ENCODE data around the gene DNAH10. TPM values are rescaled to one million over a fixed set of nuclear protein-coding genes. Genes with fewer than 3 reads are reported as not detected.
A peak's percentile ranks its signal among the peaks of the same experiment; 100 is the strongest.

The DNAH10 gene
- total and polyA plus RNA-seq, 2 of the 13 experiments (the other 11 are each of a cell fraction or from before 2014, with no cell fraction given): 0.01 to 0.02 TPM

- TF ChIP-seq ZNF703 (CRISPR knock-in tag; IDR thresholded peaks at IDR 0.05; ENCODE audit: borderline replicate concordance): 0 out of 2 replicates have a peak, but pooled peaks have one; percentile 27
- peak; percentile 13; the same call in 1 of the 2 replicates for TF ChIP-seq RXRA (CRISPR knock-in tag; IDR thresholded peaks at IDR 0.05)
- 0 out of 2 replicates have a peak, but pooled peaks have one; percentile 13 for TF ChIP-seq DNMT1 (CRISPR knock-in tag; IDR thresholded peaks at IDR 0.05)
- TF ChIP-seq ZFP62 (CRISPR knock-in tag; IDR thresholded peaks at IDR 0.05): no peak
- no peak for TF ChIP-seq KLF11 (CRISPR knock-in tag; IDR thresholded peaks at IDR 0.05)
- no peak for TF ChIP-seq AHDC1 (CRISPR knock-in tag; IDR thresholded peaks at IDR 0.05; ENCODE audit: borderline replicate concordance)
- TF ChIP-seq ZNF577 (CRISPR knock-in tag; IDR thresholded peaks at IDR 0.05; ENCODE audit: borderline replicate concordance, low read depth): no peak
- no peak for TF ChIP-seq DDIT3 (CRISPR knock-in tag; IDR thresholded peaks at IDR 0.05)
- TF ChIP-seq ZNF770 (CRISPR knock-in tag; IDR thresholded peaks at IDR 0.05): no peak
- no peak for TF ChIP-seq ZNF276 (CRISPR knock-in tag; IDR thresholded peaks at IDR 0.05; ENCODE audit: low read depth)
- peak; percentile 51; the same call in 1 of the 2 replicates for TF ChIP-seq ZNF772 (CRISPR knock-in tag; IDR thresholded peaks at IDR 0.05)
- TF ChIP-seq ZNF713 (CRISPR knock-in tag; IDR thresholded peaks at IDR 0.05): no peak
- no peak for TF ChIP-seq STAT6 (CRISPR knock-in tag; IDR thresholded peaks at IDR 0.05; ENCODE audit: borderline replicate concordance)
- no peak for TF ChIP-seq ZNF552 (CRISPR knock-in tag; IDR thresholded peaks at IDR 0.05; ENCODE audit: borderline replicate concordance)
- no peak for TF ChIP-seq MYNN (CRISPR knock-in tag; IDR thresholded peaks at IDR 0.05; ENCODE audit: low read depth)
Observed at GRCh38 chr12:123761841-123762714, at the start of gene DNAH10 (continued).
